ENCODE results near the gene CAMSAP2.

Gene CAMSAP2

GRCh38 chr1:200856716-200857357 is 118.1 kb downstream of the CAMSAP2 start:
- no peak for DNase-seq (ENCODE audit: low read depth)
- TF ChIP-seq CTCF (IDR thresholded peaks at IDR 0.05; ENCODE audit: insufficient read depth, low read depth, low read length, missing control alignments): no peak
- no peak overlapping the region for H3K4me3 ChIP-seq (ENCODE audit: low read depth, low read length)

GRCh38 chr1:200857804-200858203 is 119.1 kb downstream of the CAMSAP2 start:
- no peak overlapping the region for H3K4me3 ChIP-seq (ENCODE audit: low read depth, low read length)
- DNase-seq (ENCODE audit: low read depth): no peak
- TF ChIP-seq CTCF (IDR thresholded peaks at IDR 0.05; ENCODE audit: insufficient read depth, low read depth, low read length, missing control alignments): no peak

GRCh38 chr1:200861937-200862647 is 123.4 kb downstream of the CAMSAP2 start:
- no peak for TF ChIP-seq CTCF (IDR thresholded peaks at IDR 0.05; ENCODE audit: insufficient read depth, low read depth, low read length, missing control alignments)
- DNase-seq (ENCODE audit: low read depth): peak; percentile 68
- H3K4me3 ChIP-seq (ENCODE audit: low read depth, low read length): no peak overlapping the region

GRCh38 chr1:200862713-200863415 is 124.2 kb downstream of the CAMSAP2 start:
- H3K4me3 ChIP-seq (ENCODE audit: low read depth, low read length): no peak overlapping the region; the same call in 1 of the 2 replicates
- no peak for TF ChIP-seq CTCF (IDR thresholded peaks at IDR 0.05; ENCODE audit: insufficient read depth, low read depth, low read length, missing control alignments)
- peak; percentile 59 for DNase-seq (ENCODE audit: low read depth)

- no peak for DNase-seq (ENCODE audit: low read depth)
- H3K4me3 ChIP-seq (ENCODE audit: low read depth, low read length): no peak overlapping the region
- TF ChIP-seq CTCF (IDR thresholded peaks at IDR 0.05; ENCODE audit: insufficient read depth, low read depth, low read length, missing control alignments): no peak
Observed at GRCh38 chr1:200866116-200866515, 127.4 kb downstream of the CAMSAP2 start.

- TF ChIP-seq CTCF (IDR thresholded peaks at IDR 0.05; ENCODE audit: insufficient read depth, low read depth, low read length, missing control alignments): no peak
- H3K4me3 ChIP-seq (ENCODE audit: low read depth, low read length): no peak overlapping the region
- peak; percentile 97 for DNase-seq (ENCODE audit: low read depth)
Observed at GRCh38 chr1:200866521-200866920, 127.8 kb downstream of the CAMSAP2 start.

All from GM12865 (cell line).